CD4-positive, alpha-beta T cell treated with Interleukin-17A for 4 hours (primary cell): Measurements from ENCODE around the gene APPL2.
"Not testable (repeated sequence)": the region's sequence is repeated elsewhere in the genome, so short reads cannot be mapped to it uniquely, and the experiment has no call there.

Source experiments
- DNase-seq: peaks from one replicate; pipeline ENCODE4 v3.0.0-alpha.2; 2020; ENCODE audit warnings: mixed read lengths

Gene APPL2

GRCh38 chr12:105189293-105189692, 46.7 kb downstream of the APPL2 start:
- no peak for DNase-seq

- DNase-seq, result not testable (repeated sequence)
These were observed 52.0 kb downstream of the APPL2 start for GRCh38 chr12:105183976-105184375.

GRCh38 chr12:105183406-105183805, 52.6 kb downstream of the APPL2 start:
- DNase-seq, result not testable (repeated sequence)

GRCh38 chr12:105179114-105179513, 56.9 kb downstream of the APPL2 start:
- DNase-seq, result not testable (repeated sequence)

- no peak for DNase-seq
These were observed 58.8 kb downstream of the APPL2 start for GRCh38 chr12:105177208-105177607.

- no peak for DNase-seq
These were observed 60.5 kb downstream of the APPL2 start for GRCh38 chr12:105175397-105175990.

GRCh38 chr12:105171691-105172436, 64.1 kb downstream of the APPL2 start:
- DNase-seq, result no peak

- DNase-seq, result no peak
These were observed 65.8 kb downstream of the APPL2 start for GRCh38 chr12:105170139-105170538.

GRCh38 chr12:105168006-105168405, 68.0 kb downstream of the APPL2 start:
- DNase-seq, result no peak

GRCh38 chr12:105167346-105167745, 68.6 kb downstream of the APPL2 start:
- DNase-seq, result no peak

GRCh38 chr12:105166736-105167135, 69.2 kb downstream of the APPL2 start:
- DNase-seq, result no peak

- DNase-seq, result no peak
These were observed 71.9 kb downstream of the APPL2 start for GRCh38 chr12:105164068-105164467.

GRCh38 chr12:105162174-105162573, 73.8 kb downstream of the APPL2 start:
- DNase-seq, result no peak

- no peak for DNase-seq
These were observed 77.1 kb downstream of the APPL2 start for GRCh38 chr12:105158876-105159275.

GRCh38 chr12:105157606-105158005, 78.4 kb downstream of the APPL2 start:
- DNase-seq, result no peak

GRCh38 chr12:105156260-105156659, 79.7 kb downstream of the APPL2 start:
- DNase-seq, result no peak

- no peak for DNase-seq
These were observed 93.7 kb downstream of the APPL2 start for GRCh38 chr12:105142259-105142658.

- DNase-seq, result no peak
These were observed 94.6 kb downstream of the APPL2 start for GRCh38 chr12:105141320-105141922.

GRCh38 chr12:105138248-105138647, 97.7 kb downstream of the APPL2 start:
- no peak for DNase-seq
